NCI-H2196 treated with DMSO at 0.1 percent for 48 hours (cell line): Measurements from ENCODE around the gene TMEM217.
"Not testable (repeated sequence)": the region's sequence is repeated elsewhere in the genome, so short reads cannot be mapped to it uniquely, and the experiment has no call there.

Experiments
- DNase-seq: peaks from one replicate; lab custom pipeline; 2025; ENCODE audit not compliant: unreplicated experiment; lab: John Stamatoyannopoulos, UW

TMEM217 gene

DNA sequence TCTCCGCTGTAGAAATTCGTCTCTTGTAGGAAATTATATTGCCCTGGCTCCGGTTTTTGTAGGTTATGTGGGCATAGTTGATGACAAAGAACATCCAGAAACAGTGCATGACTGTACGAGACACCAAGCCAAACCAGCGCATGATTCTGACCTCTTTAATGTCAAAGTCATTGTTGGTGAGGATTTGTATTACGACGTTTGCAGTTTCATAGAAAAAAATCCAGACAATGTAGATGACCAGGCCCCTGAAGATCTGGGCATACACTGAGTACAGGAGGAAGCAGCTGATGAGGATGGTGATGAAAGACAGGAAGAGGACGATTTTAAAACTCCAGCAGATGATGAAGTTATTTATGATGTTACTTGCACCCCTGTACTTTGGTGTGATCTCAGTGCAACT, 39.4 kb downstream of the TMEM217 start:
- DNase-seq, result no peak

DNA sequence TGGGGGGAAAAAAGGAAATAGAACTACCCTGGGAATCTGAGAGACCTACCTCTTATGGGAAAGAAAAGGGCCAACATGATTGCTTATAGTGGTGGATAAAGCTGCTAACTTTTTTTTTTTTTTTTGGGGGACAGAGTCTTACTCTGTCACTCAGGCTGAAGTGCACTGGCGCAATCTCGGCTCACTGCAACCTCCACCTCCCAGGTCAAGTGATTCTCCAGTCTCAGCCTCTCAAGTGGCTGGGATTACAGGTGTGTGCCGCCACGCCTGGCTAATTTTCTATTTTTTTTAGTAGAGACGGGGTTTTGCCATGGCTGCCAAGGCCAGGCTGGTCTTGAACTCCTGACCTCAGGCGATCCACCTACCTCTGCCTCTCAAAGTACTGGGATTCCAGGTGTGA, 39.9 kb downstream of the TMEM217 start:
- no peak for DNase-seq

DNA sequence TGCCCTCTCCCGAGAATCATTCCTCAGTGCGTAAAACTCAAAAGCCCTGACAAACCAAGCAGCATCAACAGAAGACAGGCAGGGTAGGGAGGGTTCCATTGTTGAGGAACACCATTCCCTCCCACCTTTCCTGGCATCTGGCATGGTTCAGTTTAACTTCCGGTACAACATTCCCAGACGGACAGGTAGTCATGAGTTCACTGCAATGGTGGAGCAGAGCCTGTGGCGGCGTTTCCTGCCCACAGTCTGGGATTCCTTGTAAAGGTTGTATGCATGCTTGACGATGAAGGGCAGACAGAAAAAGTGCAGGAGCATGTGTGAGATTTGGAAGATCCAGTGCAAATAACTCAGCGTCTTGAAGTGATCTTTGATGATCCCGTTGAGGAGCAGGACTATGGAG, 45.7 kb downstream of the TMEM217 start:
- no peak for DNase-seq

DNA sequence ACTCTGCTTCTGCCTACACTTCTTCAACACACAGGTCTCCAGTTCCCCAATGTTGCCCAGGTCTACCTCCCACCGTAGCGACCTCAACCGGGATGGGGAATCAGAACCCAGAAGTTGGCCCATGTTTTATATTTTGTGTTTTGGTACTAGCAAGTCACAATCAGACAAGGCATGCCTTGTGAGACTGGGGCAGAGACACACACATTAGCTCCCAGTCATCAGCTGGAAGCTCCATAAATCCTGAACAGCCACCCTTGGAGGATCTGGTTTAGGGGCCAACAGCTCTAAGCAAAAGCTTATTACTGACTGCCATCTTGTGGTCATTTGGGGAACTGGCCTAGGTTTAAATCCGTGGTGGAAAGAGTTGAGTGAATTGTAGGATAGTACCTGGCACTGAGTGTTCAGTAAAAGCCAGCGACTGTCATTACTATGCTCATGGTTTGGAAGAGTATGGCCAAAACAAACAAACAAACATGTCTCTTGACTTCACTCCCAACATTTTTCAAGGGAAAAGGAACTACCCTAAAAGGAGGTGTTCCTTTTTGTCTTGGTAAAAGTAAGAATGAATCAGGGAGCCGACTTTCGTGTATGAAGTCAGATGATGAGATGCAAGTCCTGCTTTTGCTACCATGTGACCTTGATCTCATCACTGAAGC, 47.5 kb downstream of the TMEM217 start:
- DNase-seq, result peak; percentile 65

DNA sequence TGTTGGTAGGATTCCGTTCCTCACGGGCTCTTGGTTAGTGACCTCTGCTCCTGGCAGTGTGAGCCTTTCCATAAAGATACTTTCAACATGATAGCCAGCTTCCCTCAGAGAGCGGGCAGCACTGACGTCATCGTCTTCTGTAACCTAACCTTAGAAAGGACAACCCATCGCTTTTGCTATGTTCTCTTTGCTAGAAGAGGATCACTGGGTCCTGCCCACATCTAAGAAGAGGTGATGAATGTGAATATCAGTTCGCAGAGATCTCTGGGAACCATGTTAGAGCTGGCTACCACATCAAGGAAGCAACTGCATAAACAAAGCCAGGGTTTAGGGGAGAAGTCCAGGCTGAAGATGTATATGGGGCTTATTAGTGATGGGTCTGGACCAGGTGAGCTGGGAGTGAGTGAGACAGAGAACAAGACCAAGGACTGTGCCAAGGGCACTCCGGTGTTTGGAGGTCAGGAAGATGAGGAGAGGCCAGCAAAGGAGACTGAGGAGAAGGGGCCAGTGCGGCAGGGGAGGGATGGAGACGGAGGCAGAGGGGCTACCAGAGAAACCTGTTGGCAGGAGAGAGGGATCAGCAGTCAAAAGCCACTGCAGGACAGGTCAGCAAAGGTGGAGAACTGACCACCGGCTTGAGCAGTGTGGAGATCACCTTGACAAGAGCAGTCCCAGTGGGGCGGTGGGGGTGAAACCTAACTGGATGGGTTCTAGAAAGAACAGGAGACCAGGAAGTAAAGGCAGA, 48.3 kb downstream of the TMEM217 start:
- no peak for DNase-seq

DNA sequence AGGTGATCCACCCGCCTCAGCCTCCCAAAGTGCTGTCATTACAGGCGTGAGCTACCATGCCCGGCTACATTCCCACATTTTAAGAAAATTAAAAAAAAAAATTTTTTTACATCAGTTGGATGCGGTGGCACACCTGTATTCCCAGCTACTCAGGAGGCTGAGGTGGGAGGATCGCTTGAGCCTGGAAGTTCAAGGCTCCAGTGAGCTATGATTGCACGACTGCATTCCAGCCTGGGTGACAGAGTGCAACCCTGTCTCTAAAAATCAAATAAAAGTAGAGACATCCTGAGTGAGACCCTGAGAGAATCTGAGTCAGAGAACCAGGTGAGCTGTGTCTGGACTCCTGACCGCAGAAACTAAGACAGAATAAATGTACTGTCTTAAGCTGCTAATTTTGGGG, 49.2 kb downstream of the TMEM217 start:
- no peak for DNase-seq

DNA sequence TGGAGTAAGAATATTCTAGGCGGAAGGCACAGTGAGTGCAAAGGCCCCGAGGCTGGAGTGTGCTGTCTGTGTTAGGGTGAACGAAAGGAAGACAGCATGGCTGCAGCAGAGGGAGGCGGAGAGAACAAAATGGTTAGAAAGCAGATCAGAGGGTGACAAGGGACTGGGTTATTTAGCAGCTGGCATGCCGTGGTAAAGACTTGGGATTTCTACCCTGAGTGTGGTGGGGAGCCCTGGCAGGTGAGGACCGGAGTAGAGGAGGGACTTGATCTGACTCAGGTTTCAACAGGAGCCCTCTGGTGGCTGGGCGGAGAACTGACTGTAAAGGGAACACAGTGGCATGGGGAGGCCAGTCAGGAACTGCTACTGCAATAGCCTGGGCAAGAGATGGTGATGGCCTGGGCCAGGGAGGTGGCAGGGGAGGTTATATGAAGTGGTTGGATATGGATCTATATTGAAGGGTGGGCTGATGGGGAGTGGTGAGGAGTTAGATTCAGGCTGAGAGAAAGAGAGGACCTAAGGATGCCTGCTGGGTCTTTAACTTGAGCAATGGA, 50.0 kb downstream of the TMEM217 start:
- peak; percentile 76 for DNase-seq

DNA sequence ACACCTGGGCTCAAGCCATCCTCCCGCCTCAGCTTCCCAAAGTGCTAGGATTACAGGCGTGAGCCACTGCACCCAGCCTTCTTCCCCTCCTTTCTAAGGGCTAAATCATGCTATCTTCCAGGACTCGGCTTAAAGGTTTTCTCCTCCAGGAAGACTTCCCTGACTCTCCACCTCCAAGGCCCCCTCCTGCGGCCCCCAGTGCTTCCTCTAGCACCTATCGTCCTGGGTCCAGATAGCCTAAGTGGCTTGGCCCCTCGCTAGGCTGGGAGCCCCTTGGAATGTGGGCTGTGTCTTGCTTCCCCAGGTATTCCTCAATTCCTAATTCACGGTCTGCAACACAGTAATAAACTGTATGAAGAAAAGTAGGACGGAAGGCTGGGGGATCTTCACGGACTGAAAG, 51.3 kb downstream of the TMEM217 start:
- DNase-seq, result no peak

DNA sequence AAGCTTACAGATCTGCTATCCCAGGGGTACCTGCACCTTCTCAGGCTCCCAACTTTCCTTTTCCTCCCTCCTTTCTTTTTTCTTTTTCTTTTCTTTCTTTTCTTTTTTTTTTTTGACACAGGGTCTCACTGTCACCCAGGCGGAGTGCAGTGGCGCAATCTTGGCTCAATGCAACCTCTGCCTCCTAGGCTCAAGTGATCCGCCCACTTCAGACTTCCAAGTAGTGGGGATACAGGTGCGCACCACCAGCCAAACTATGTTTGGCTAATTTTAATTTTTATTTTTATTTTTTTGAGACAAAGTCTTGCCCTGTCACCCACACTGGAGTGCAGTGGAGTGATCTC, 52.0 kb downstream of the TMEM217 start:
- no peak for DNase-seq

DNA sequence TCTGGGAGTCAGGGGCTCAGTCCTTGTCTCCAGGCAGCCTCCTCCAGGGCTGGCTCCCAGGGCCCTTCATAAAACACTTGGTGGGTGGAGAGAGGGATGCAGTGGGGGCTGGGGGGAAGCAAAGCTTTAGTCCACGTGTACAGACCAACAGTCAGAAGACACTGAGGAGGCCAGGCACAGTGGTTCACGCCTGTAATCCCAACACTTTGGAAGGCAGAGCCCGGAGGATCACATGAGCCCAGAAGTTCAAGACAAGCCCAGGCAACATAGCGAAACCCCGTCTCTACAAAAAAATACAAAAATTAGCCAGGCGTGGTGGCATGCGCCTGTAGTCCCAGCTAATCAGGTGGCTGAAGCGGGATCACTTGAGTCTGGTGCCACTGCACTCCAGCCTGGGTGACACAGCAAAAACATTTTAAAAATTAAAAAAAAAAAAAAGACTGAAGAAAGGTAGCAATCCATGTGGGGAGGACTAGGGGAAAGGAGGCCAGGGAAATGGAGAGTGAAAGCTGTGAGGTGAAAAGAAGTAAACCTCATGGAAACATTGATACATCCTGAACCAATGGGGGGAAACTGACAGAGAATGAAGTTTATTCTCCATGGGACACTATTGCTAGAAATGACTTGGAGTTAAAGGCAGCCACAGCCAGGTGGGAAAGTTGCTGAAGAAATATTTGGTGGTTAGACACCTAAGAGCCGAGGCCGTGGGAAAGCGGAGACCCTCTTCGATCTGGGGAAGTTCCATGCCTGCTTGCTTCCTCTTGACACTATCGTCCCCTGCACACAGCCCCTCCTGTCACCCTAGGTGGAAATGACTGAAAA, 52.6 kb downstream of the TMEM217 start:
- DNase-seq, result no peak

DNA sequence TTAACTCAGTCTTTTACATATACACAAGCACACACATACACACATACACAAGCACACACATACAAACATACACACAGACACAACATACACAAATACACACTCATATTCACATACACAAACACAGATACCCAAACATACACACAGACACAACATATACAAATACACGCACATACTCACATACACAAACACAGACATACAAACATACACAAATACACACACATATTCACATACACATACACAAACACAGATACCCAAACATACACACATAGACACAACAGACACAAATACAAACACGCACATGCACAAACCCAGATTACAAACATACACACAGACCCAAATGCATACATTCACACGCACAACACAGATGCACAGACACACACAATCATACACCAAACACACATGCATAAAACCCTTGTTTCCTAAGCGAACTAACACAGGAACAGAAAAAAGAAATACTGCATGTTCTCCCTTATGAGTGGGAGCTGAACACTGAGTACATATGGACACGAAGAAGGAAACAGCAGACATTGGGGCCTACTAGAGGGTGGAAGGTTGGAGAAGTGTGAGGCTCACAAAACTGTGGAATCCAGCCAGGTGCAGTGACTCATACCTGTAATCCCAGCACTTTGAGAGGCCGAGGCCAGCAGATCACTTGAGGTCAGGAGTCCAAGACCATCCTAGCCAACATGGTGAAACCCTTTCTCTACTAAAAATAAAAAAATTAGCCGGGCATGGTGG, 53.8 kb downstream of the TMEM217 start:
- DNase-seq, result no peak

DNA sequence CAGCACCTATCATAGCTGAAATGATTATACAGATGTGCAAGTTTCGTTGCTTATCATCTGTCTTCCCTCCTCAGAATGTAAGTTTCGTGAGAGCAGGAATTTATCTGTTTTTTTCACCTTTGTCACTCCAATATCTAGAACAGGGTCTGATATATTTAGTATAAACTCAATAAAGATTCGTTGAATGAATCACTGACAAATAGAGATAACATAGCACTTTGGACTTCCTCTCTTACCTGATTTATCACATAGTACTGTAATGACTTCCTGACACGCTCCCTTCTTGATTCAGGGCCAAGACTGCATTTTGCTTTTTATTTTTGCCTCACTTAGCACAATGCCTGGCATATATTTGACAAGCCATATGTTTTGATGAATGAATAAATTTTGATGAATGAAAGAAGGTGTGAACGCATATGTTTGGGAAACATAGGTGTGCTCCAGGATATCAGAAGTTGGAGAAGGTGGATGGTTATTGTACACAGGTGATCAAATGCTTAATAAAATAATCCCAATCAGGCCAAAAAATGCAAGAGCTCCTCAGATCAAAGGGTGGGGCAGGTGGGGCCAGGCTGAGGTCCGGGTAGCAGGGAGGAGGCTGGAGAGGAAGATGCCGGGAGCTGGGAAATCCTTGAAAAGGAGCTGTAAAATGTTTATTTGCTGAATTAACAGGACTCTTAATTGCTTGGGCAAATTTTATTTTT, 55.0 kb downstream of the TMEM217 start:
- no peak for DNase-seq

DNA sequence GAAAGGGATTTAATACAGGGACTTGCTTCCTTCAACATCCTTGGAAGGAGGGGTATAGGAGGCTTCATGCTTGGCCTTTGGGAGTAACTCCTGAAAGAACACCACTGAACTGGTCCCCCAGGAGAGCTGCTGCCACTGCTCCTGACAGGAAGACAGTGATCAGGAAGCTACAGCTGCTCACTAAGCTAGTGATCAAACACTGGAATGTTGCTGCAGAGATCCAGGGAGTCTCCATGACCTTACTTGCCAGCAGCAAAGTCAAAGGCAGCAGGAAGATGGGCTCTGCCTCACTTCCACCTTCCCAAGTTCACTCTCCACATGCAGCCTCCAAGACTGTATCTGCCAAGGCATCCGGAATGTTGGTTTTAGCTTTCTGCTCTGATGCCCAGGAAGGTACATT, 56.2 kb downstream of the TMEM217 start:
- no peak for DNase-seq

DNA sequence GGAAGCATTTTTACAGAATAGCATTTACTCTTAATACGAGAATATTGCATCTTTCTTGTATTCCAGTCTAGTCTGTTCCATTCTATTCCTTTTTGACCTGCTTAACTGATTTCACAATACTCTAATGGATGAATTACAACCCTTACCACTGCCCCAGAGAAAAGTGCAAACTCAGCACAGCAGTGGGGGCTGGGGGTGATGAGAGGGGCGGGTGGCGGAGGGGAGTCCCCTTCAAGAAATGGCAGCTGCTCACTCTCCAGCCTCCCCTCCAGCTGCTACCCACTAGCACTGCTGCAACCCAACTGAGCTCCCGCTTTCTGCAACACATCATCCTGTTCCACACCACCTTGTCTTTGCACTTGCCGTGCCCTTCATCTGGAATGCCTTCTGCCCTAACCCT, 57.9 kb downstream of the TMEM217 start:
- no peak for DNase-seq

DNA sequence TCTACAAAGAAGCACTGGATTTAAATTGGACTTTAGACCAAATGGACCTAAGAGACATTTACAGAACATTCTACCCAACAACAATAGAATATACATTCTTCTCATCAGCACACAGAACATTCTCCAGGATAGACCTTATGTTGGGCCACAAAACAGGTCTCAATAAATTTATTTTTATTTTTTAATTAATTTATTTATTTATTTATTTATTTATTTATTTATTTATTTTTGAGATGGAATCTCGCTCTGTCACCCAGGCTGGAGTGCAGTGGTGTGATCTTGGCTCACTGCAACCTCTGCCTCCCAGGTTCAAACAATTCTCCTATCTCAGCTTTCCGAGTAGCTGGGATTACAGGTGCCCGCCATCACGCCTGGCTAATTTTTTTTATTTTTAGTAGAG, 61.5 kb downstream of the TMEM217 start:
- not testable (repeated sequence) for DNase-seq

DNA sequence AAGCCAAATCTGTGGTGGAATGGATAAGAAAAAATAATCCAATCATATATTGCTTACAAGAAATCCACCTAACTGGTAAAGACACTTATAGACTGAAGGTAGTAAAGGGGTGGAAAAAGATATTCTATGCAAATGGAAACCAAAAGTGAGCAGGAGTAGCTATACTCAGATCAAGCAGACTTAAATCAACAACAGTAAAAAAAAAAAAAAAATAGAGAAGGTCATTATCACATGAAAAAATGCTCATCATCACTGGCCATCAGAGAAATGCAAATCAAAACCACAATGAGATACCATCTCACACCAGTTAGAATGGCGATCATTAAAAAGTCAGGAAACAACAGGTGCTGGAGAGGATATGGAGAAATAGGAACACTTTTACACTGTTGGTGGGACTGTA, 63.1 kb downstream of the TMEM217 start:
- not testable (repeated sequence) for DNase-seq

DNA sequence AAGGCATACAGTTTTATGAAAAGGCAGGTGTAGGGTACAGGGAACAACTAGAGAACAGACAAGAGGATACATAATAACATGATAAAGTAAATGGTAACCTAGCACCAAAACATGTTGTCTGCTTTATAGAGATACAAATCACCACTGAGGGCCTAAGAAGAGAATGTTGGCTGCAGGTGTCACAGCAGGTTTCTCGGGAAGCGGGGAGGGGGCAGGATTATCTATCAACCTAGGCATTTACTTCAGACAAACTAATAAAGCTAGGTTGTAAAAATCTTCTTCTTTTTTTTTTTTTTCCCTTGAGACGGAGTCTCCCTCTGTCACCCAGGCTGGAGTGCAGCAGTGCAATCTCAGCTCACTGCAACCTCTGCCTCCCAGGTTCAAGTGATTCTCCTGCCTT, 65.3 kb downstream of the TMEM217 start:
- peak; percentile 10 for DNase-seq

DNA sequence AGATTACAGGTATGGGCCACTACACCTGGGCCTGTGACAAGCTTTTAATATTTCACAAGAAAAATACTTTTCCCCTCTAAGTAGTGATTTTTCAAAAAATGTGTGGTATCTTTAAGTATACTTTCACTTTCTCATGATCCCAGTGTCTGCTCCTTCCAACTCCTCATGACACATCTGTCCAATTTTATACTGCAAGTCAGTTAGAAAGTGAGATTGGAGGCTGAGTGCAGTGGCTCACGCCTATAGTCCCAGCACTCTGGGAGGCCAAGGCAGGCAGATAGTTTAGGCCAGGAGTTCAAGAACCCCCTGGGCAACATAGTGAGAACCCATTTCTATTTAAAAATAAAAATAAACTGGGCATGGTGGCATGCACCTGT, 67.8 kb downstream of the TMEM217 start:
- no peak for DNase-seq

DNA sequence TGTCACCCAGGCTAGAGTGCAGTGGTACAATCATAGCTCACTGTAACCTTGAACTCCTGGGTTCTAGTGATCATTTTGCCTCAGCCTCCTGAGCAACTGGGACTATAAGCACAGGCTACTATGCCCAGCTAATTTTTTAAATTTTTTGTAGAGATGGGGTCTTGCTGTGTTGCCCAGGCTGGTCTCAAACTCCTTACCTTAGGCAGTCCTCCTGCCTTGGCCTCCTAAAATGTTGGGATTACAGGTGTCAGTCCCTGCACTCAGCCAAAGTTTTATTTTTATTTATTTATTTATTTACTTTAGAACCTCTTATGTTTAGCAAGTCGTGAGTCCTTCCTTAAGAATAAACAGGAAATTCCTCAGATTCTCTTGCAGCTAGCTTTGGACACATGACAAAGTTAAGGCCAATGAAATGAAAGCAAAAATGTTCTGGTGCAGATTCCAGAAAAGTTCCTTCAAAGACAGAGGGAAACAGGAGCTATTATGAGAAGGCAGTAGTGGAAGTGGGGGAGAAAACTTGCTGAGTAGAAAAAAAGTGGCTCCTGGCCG, 68.9 kb downstream of the TMEM217 start:
- no peak for DNase-seq

DNA sequence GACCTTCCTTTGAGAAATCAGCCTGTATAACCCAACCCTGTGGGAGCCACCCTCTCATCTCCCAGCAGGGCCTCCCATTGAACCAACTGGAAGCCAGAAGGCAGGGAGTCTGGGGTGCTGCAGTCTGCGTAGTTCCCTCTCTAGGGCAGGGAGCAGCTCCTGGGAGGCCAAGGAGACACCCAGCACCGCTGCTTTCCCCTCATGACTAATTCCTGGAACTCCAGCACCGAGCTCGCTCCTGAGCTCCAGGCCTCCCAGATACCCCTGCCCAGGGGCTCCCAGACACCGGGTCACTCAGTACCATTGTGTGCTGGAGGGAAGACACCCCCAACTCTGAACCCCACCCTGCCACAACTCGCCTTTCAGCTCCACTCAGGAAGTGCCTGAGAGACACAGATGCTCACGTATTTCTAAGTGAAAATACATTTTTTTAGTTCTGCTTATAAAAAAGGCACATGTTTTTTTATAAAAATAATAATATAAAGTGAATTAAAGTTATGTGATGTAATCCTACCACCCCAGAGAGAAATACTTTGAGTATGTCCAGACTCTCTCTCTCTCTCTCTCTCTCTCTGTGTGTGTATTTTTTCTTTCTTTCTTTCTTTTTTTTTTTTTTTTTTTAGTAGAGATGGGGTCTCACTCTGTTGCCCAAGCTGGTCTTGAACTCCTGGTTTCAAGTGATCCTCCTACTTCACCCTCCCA, 70.5 kb downstream of the TMEM217 start:
- no peak for DNase-seq
